HG03457 (cell line): ENCODE data around the gene ZSCAN18.

Experiments used
- ATAC-seq: cut with Tn5 transposase; IDR thresholded peaks from one replicate; pipeline ENCODE4 v1.9.1; 2021; ENCODE audit warnings: moderate number of reproducible peaks; ENCODE audit not compliant: unreplicated experiment

Gene ZSCAN18

GRCh38 chr19:58086825-58087710 is 11.0 kb downstream of the ZSCAN18 start:
- ATAC-seq = no peak

DNA sequence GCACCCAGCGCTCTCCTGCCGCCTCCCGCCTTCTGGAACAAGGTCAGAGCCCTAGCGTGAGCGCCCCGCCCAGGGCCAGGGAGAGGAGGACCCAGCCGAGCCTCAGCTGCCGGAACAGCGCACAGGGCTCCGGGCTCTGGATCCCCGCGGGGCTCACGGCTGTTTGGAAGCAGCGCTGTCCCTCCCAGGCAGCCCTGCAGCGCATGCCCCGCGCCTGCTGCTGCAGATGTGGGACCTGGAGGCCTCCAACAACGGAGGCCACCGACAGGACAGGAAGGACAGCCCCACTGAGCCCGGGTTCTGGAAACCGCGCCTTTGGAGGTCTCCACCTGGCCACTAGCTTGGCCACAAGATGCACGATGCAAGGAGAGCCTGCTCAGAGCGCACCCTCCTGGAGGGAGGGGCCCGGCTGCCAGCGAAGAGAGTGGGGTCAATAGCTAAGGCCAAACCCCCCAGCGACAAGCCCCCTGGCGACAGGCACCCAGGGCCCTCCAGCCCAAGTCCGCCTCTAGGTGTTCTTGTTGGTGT is 12.6 kb downstream of the ZSCAN18 start:
- ATAC-seq = no peak

DNA sequence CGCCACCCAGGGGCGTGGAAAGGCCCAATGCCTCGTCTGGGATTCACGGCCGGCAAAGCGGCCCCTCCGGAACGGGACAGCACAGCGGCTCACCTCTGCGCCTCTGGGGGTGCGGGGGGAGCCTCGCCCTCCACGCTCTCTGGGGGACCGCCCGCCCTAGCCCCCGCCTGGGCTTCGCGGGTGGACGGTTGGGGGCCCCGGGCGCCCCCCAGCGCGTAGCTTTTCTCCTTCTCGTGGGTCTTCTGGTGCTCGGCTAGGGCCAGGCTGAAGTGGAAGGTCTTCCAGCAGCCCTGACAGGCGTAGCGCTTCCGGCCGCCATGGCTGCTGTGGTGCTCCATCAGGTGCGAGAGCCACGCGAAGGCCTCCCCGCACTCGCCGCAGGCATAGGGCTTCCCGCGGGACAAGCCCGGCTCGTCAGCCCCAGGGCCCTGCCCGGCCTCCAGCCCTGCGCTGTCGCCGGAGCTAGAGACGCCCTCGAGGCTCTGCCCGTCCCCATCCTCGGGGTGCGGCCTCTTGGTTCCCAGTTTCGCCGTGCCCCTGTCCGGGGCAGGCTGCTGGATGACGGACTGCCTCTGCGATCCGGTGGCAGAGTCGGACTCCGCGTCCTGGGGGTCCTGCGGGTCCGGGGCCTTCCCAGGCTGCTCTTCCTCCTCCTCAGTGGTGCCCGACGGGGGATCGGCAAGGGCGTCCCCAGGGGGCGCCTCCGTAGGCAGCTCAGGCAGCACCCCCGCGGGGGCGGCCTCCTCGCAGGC is 13.3 kb downstream of the ZSCAN18 start:
- no peak for ATAC-seq

DNA sequence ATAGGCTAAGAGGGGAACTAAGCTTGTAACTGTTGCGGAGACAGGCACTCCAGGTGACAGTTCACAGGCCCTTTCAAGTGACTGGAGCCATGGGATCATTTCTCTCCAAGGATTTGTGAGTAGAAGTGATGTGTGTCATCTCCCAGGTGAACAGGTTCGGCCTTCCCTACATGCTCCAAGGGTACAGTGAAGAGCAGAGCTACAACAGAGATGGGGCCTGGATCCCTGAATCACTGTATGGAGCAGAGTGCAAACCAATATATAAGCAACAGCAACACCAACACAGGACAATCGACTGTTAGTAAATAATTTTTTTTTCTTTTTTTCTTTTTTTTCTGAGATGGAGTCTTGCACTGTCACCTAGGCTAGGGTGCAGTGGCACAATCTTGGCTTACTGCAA is 15.0 kb downstream of the ZSCAN18 start:
- ATAC-seq = no peak

GRCh38 chr19:58079792-58080191 is 18.2 kb downstream of the ZSCAN18 start:
- no peak for ATAC-seq

- no peak for ATAC-seq
Measured at GRCh38 chr19:58067240-58067912, 30.7 kb downstream of the ZSCAN18 start.

GRCh38 chr19:58063712-58064111 is 34.3 kb downstream of the ZSCAN18 start:
- ATAC-seq = no peak

GRCh38 chr19:58060231-58060630 is 37.8 kb downstream of the ZSCAN18 start:
- no peak for ATAC-seq

DNA sequence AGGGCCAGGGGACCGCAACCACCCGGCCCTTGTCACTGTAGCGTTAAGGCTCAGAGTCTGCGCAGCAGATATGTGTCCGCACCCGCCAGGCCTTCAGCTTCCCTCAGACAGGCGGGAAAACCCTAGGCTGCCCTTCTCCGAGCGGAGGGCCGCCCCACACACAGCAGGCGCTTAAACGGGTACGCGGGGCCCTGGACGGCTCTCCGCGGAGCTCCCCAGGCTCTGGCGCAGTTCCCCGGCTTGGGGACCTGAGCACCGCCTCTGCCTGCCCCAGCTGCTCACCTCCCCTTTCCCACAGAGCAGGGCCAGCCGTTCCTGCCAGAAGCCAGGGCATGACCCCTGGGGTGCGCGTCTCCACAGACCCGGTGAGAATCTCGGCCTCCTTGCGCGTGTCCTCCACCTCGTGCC is 38.4 kb downstream of the ZSCAN18 start:
- ATAC-seq = no peak

- no peak for ATAC-seq
Measured at GRCh38 chr19:58059003-58059670, 38.9 kb downstream of the ZSCAN18 start, which contains the start of gene ZNF135. TSS of gene ZNF135 (plus strand) at chr19:58059282. CDS start at chr19:58060003, 721 bp downstream.

- ATAC-seq = no peak
Measured at GRCh38 chr19:58058467-58058866, 39.6 kb downstream of the ZSCAN18 start.

- ATAC-seq = no peak
Measured at GRCh38 chr19:58056861-58057260, 41.2 kb downstream of the ZSCAN18 start.

DNA sequence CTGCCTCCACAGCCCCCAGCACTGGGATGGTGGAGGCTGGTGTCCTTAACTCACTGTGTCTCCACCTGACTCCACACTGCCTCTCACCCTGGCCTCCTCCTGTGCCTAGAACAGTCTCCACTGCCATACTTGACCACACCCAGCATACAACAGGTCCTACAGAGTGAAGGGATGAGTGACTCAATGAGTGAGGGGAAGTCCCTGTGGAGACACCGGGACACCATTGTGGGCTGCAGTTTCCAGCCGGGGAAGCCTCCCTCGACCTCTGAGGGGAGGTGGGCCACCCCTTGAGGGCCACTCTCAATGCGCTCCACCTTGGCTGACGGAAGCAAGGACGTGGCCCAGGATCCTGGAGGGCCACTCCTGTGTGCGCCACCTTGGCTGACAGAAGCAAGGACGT is 41.8 kb downstream of the ZSCAN18 start:
- ATAC-seq = no peak

DNA sequence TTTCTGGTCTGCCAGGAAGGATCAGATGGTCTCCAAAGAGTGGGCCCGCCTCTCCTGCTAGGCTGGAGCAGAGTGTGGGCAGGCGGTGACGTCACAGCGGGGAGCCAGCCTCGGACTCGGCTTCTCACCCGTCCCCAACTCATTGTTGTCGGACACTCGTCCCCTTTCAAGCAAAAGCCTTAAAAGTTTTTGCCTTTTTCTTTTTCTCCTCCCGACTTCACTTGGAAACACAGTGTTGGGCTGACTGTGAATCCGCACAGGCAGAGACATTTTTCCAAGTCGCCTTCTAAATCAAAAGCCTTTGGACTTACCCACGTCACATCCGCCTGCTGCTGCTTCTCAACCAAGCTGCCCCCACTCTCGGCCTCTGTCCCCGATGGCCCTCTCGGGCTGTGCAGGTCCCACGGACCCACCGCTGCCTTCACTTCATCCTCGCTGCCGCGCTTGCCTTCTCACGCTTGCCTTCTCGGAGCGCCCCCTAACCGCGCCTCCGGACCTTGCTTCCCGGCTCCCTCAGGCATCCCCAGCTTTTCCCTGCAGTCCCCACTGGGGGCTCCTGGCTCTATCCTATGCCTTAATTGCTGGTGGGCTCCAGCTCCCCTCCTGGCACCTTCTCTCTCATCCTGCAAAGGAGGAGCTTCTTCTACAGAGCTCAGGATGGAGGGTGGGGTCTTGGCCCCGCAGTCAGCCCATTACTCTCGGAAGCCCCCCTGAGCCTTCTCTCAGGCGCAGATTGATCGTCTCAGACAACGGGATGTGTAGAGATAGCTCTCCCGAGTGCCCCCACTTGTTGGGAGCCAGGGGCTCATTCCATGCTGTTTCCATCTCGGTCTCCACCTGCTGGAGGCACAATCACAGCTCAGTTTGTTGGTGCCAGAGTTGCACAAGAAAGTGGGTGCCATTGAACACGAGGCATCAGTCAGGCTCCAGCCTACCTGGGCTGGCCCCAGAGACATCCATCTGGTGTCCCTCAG is 42.8 kb downstream of the ZSCAN18 start:
- ATAC-seq = no peak

GRCh38 chr19:58053480-58054156 is 44.4 kb downstream of the ZSCAN18 start:
- no peak for ATAC-seq

DNA sequence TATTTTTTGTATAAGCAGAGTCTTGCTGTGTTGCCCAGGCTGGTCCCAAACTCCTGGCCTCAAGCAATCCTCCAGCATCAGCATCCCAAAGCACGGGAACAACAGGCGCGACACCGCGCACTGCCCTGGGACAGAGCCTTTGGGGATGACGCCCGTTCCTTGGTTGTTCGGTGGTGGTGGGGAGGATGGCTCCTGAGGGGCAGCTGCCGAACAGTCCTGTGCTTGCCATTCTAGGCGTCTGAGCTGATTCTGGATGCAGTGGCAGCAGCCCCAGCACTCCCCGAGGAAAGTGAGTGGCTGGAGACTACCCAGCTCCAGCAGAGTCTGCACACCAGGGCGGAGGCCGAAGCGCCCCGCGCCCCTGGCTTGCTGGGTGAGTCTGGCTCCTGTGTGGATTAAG is 45.8 kb downstream of the ZSCAN18 start:
- no peak for ATAC-seq

GRCh38 chr19:58047672-58048071 is 50.4 kb downstream of the ZSCAN18 start:
- ATAC-seq = no peak

DNA sequence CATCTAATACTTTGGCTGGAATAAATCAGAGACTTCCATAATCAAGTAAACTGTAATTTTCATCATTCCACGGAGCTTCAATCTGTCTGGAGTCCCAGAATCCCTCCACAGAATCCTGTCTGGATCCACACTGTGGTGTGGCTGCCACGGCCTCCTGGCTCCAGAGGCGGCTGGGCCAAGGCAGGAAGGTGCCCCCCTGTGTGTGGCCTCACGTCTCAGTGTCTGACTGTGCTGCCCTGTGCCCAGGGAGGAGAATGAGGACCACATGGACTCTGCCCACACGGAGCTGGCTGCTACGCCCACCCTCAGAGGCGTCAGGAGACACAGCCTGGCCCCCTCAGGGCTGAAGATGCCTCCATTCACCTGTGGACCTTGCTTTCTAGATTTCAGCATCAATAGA is 51.2 kb downstream of the ZSCAN18 start:
- no peak for ATAC-seq
